B cell (primary cell): Measurements from ENCODE around the gene NXPE4. TPM values are rescaled to one million over a fixed set of nuclear protein-coding genes. Genes with fewer than 3 reads are reported as not detected.

Experiments
- ATAC-seq: fragments of 200-7000 bp; cut with Tn5 transposase; one replicate; pipeline ENCODE4 v1.10.0; 2021; ENCODE audit warnings: low read depth, mild to moderate bottlenecking, moderate number of reproducible peaks, moderate library complexity
- CTCF ChIA-PET: fragments of 350-600 bp; sonication (Branson Sonifier 250); formaldehyde crosslinking; loops from one replicate; lab custom pipeline; 2021; ENCODE audit warnings: antibody characterized with exemption, inconsistent platforms; lab: Charles Lee
- POLR2A ChIA-PET: fragments of 350-600 bp; sonication (Branson Sonifier 250); formaldehyde crosslinking; loops from one replicate; lab custom pipeline; 2021; ENCODE audit warnings: antibody characterized with exemption; lab: Charles Lee
- DNase-seq: peaks from one replicate; pipeline ENCODE4 v3.0.0; 2013
- H2AFZ ChIP-seq: 2 replicates; pipeline ENCODE4 v1.6.1; 2012; ENCODE audit warnings: mild to moderate bottlenecking, low read depth, low read length; ENCODE audit not compliant: insufficient read depth, poor library complexity, severe bottlenecking
- H3K27ac ChIP-seq, 2 donors: 1 replicate in 1 of 2; 2 replicates in 1 of 2; pipeline ENCODE4 v1.5.1; 2012 to 2013; ENCODE audit warnings: low read length in 2 of 2, mild to moderate bottlenecking in 2 of 2, moderate library complexity in 1 of 2
- H3K27me3 ChIP-seq, 4 experiments: fragments of 200-600 bp in 1 of 4; sonication (generic) in 1 of 4; replicated peaks in 1 of 4; 1 replicate in 2 of 4; 2 replicates in 2 of 4; pipeline versions ENCODE4 v1.6.1 to v1.7.0; 2013 to 2016; ENCODE audit warnings: low read length in 3 of 4, mild to moderate bottlenecking in 2 of 4, mixed read lengths in 1 of 4, moderate library complexity in 1 of 4; ENCODE audit not compliant: insufficient read depth in 4 of 4, control insufficient read depth in 3 of 4; ENCODE audit errors: control extremely low read depth in 1 of 4
- H3K36me3 ChIP-seq, 2 experiments: replicated peaks in 1 of 2; 1 replicate in 1 of 2; 2 replicates in 1 of 2; pipeline versions ENCODE4 v1.6.1 to v1.7.1; 2013; ENCODE audit warnings: low read length in 1 of 2; ENCODE audit not compliant: insufficient read depth in 2 of 2, control insufficient read depth in 1 of 2; ENCODE audit errors: control extremely low read depth in 1 of 2, extremely low read depth in 1 of 2
- H3K4me1 ChIP-seq, 2 donors: fragments of 200-600 bp in 1 of 2; sonication (generic) in 1 of 2; 1 replicate in 1 of 2; 2 replicates in 1 of 2; pipeline versions ENCODE4 v1.5.1 to v1.6.1; 2013 to 2017; ENCODE audit warnings: low read length in 2 of 2; ENCODE audit not compliant: control insufficient read depth in 2 of 2, insufficient read depth in 2 of 2
- H3K4me2 ChIP-seq: replicated peaks from 2 replicates; pipeline ENCODE3; 2012; ENCODE audit warnings: mild to moderate bottlenecking, low read depth, low read length; ENCODE audit not compliant: poor library complexity, severe bottlenecking
- H3K4me3 ChIP-seq, 5 experiments: fragments of 200-600 bp in 1 of 5; sonication (generic) in 1 of 5; 1 replicate in 3 of 5; 2 replicates in 2 of 5; pipeline versions ENCODE4 v1.5.1 to v1.7.0; 2011 to 2016; ENCODE audit warnings: low read length in 4 of 5, mild to moderate bottlenecking in 4 of 5, low read depth in 2 of 5, control low read depth in 1 of 5, moderate library complexity in 1 of 5; ENCODE audit not compliant: insufficient read depth in 1 of 5; ENCODE audit errors: control extremely low read depth in 1 of 5, extremely low read depth in 1 of 5
- H3K79me2 ChIP-seq: fragments of 200-600 bp; sonication (generic); one replicate; pipeline ENCODE4 v1.6.0; 2016; ENCODE audit warnings: low read length; ENCODE audit not compliant: control insufficient read depth, insufficient read depth
- H3K9ac ChIP-seq: fragments of 200-600 bp; sonication (generic); 2 replicates; pipeline ENCODE4 v1.6.1; 2017; ENCODE audit warnings: mild to moderate bottlenecking, low read length, moderate library complexity
- H3K9me3 ChIP-seq, 3 donors: one replicate each; pipeline versions ENCODE4 v1.6.1 to v1.7.1; 2013; ENCODE audit warnings: low read length in 2 of 3; ENCODE audit not compliant: control insufficient read depth in 2 of 3, insufficient read depth in 1 of 3; ENCODE audit errors: control extremely low read depth in 1 of 3
- H4K20me1 ChIP-seq: 2 replicates; pipeline ENCODE4 v1.6.0; 2012; ENCODE audit warnings: mild to moderate bottlenecking, low read length; ENCODE audit not compliant: insufficient read depth, control insufficient read depth, poor library complexity, severe bottlenecking
- H3K27ac Mint-ChIP-seq: one replicate; pipeline ENCODE4 v1.8.0; 2021; ENCODE audit warnings: mixed read lengths
- H3K27me3 Mint-ChIP-seq: one replicate; pipeline ENCODE4 v1.8.0; 2021; ENCODE audit warnings: mixed read lengths
- H3K4me1 Mint-ChIP-seq: one replicate; pipeline ENCODE4 v1.8.0; 2021; ENCODE audit warnings: mixed read lengths
- H3K4me3 Mint-ChIP-seq: one replicate; pipeline ENCODE4 v1.8.0; 2021; ENCODE audit warnings: mixed read lengths
- H3K9me3 Mint-ChIP-seq: one replicate; pipeline ENCODE4 v1.8.0; 2022; ENCODE audit warnings: mixed read lengths; ENCODE audit not compliant: insufficient read depth
- EZH2 ChIP-seq: IDR thresholded peaks from 2 replicates; pipeline ENCODE4 v1.6.1; 2012; ENCODE audit warnings: borderline replicate concordance, low read depth, mild to moderate bottlenecking, moderate library complexity, low read length; ENCODE audit not compliant: insufficient read depth, poor library complexity, severe bottlenecking
- WGBS: methylation state at CpG from one replicate; pipeline ENCODE4 v1.1.5; 2013; ENCODE audit warnings: missing lambda C conversion rate; ENCODE audit not compliant: insufficient coverage; 5-methylcytosine and 5-hydroxymethylcytosine counted together
- intact Hi-C: fragments of 100-400 bp; cut with micrococcal nuclease; formaldehyde crosslinking; loops from one replicate; pipeline ENCODE4 v1.10.0; 2022
- polyA plus RNA-seq: library from polyadenylated mRNA; depleted of rRNA; stranded (reverse); fragments of >200 nt; gene quantifications from 2 replicates; pipeline ENCODE4 v1.2.3, GENCODE V29; 2012
- total RNA-seq, 2 donors: library from RNA; stranded (reverse); fragments of 120-200 nt in 1 of 2; gene quantifications; 1 replicate in 1 of 2; 2 replicates in 1 of 2; pipeline versions ENCODE4 v1.2.3 to v1.2.4, GENCODE V29; 2013 to 2022
- TF ChIP-seq, protein P1 (sequence below): fragments of 200-600 bp; IDR thresholded peaks from one replicate; pipeline ENCODE4 v1.8.0; 2022; ENCODE audit warnings: antibody characterized with exemption, mild to moderate bottlenecking

Gene NXPE4
- total and polyA plus RNA-seq, 2 donors (not counting 1 experiment from before 2014, with no cell fraction given), result not detected

DNA sequence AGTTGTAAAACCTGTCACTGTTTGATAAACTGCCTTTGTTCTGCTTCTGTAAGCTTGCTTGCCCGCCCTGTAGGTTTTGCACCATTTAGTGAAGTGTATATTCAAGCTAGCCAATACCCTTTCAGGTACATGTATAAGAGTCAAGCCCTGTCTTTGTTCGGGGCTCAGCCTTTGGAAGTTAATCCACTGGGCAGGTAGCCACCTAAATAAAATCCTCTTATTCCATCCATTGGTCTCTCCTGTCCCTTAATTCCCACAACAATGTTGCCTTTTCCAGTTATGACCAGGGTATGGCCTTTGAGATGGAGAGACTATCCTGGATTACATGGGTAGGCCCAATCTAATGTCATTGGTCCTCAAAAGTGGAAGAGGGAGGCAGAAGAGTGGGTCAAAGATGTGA, 69.9 kb downstream of the NXPE4 start:
- H3K27ac Mint-ChIP-seq, result no peak overlapping the region
- peaks cover 12% of the 10 kb centered on the region for H3K9me3 Mint-ChIP-seq
- ChIA-PET POLR2A (no interaction called here), CTCF (no interaction called here)
- ATAC-seq (no peak), DNase-seq (no peak)
- H3K27me3 Mint-ChIP-seq, result peaks cover 5% of the 10 kb centered on the region
- no peak for TF ChIP-seq EZH2
- TF ChIP-seq, protein P1, sequence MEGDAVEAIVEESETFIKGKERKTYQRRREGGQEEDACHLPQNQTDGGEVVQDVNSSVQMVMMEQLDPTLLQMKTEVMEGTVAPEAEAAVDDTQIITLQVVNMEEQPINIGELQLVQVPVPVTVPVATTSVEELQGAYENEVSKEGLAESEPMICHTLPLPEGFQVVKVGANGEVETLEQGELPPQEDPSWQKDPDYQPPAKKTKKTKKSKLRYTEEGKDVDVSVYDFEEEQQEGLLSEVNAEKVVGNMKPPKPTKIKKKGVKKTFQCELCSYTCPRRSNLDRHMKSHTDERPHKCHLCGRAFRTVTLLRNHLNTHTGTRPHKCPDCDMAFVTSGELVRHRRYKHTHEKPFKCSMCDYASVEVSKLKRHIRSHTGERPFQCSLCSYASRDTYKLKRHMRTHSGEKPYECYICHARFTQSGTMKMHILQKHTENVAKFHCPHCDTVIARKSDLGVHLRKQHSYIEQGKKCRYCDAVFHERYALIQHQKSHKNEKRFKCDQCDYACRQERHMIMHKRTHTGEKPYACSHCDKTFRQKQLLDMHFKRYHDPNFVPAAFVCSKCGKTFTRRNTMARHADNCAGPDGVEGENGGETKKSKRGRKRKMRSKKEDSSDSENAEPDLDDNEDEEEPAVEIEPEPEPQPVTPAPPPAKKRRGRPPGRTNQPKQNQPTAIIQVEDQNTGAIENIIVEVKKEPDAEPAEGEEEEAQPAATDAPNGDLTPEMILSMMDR, result no peak
- no peaks in the 10 kb centered on the region for H3K36me3 ChIP-seq
- H3K4me1 ChIP-seq, result no peaks in the 10 kb centered on the region
- H3K4me1 Mint-ChIP-seq, result no peaks in the 10 kb centered on the region
- intact Hi-C loops, result no loop called here
- no peaks in the 10 kb centered on the region for H4K20me1 ChIP-seq
- no peaks in the 10 kb centered on the region for H3K79me2 ChIP-seq
- no peak overlapping the region for H3K4me3 Mint-ChIP-seq
- peaks cover 4 to 9% (median 7%) of the 10 kb centered on the region in 3 donors for H3K9me3 ChIP-seq
- no peak overlapping the region for H3K4me3 ChIP-seq
- no peak overlapping the region for H3K9ac ChIP-seq
- H3K27ac ChIP-seq, result no peak overlapping the region
- H2AFZ ChIP-seq, result no peak overlapping the region
- 86% methylated on average over 1 of the region's 2 CpGs for WGBS
- no peak overlapping the region for H3K4me2 ChIP-seq
- H3K27me3 ChIP-seq, result no peaks in the 10 kb centered on the region

GRCh38 chr11:114524122-114524521, 71.5 kb downstream of the NXPE4 start:
- whole genome bisulfite sequencing, result no CpG with 5 or more reads among the region's 1 CpG
- H3K4me3 ChIP-seq, result no peak overlapping the region
- H3K9ac ChIP-seq, result no peak overlapping the region
- no peak overlapping the region for H2AFZ ChIP-seq
- Mint-ChIP-seq H3K4me3 (no peak overlapping the region), H3K27ac (no peak overlapping the region), H3K4me1 (no peaks in the 10 kb centered on the region), H3K27me3 (peaks cover 5% of the 10 kb centered on the region), H3K9me3 (peaks cover 12% of the 10 kb centered on the region)
- H3K9me3 ChIP-seq, result peaks cover 4 to 9% (median 4%) of the 10 kb centered on the region in 3 donors
- no peak for DNase-seq
- no peak for ATAC-seq
- H3K27ac ChIP-seq, result no peak overlapping the region
- H3K79me2 ChIP-seq, result no peaks in the 10 kb centered on the region
- no peak overlapping the region for H3K4me2 ChIP-seq
- H3K27me3 ChIP-seq, result no peaks in the 10 kb centered on the region
- no peaks in the 10 kb centered on the region for H3K36me3 ChIP-seq
- H4K20me1 ChIP-seq, result no peaks in the 10 kb centered on the region
- ChIA-PET POLR2A (no interaction called here), CTCF (no interaction called here)
- TF ChIP-seq, protein P1, result no peak
- no peak for TF ChIP-seq EZH2
- intact Hi-C loops, result no loop called here
- no peaks in the 10 kb centered on the region for H3K4me1 ChIP-seq
